HG02970 (cell line): ENCODE results near the gene NANOS3.

Source experiments
- ATAC-seq: cut with Tn5 transposase; IDR thresholded peaks from one replicate; pipeline ENCODE4 v1.9.1; 2021; ENCODE audit warnings: mild to moderate bottlenecking, moderate library complexity, moderate number of reproducible peaks; ENCODE audit not compliant: unreplicated experiment, low FRiP score

NANOS3 gene

GRCh38 chr19:13882836-13883235, 5.9 kb downstream of the NANOS3 start:
- ATAC-seq, result no peak

GRCh38 chr19:13883516-13884064, 6.7 kb downstream of the NANOS3 start:
- ATAC-seq, result no peak

DNA sequence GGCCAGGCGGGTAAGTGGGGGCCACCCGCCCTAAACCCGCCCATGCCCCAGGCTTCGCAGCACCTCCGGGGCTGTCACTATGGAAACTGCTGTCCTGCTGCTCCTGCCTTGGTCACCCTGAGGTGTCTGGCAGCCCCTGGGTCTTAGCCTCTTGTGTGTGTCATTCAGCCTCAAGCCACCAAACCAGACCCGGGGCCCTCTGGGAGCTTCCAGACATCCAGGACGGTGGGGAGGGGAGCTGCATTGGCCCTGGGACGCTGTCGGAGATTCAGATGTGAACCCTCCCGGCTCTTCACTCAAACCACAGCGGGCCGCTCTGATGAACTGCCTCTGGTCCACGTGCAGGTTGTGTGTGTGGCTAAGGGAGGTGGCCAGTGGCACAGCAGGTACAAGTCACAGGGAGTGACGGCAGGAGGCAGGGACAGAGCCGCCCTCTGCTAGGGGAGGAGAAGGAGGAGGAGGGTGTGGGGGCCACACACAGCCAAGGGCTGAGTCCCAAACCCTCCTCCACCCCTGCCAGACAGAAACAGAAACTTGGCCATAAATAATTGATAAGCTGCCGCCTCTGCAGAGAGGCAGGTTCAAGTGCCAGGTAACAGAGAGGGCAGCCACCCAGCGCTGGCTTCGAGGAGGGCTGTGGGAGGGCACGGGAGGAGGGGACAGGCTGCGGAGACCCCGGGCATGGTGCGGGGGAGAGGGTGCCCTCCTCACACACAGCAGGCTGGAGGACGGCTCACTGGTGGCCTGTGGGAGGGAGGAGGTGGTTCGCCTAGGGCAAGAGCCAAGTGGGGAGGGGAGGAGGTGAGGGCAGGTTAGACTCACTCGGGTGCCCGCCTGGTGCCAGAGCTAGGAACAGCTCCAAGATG, 8.0 kb downstream of the NANOS3 start:
- ATAC-seq, result no peak

GRCh38 chr19:13885826-13886365, 9.0 kb downstream of the NANOS3 start:
- no peak for ATAC-seq

DNA sequence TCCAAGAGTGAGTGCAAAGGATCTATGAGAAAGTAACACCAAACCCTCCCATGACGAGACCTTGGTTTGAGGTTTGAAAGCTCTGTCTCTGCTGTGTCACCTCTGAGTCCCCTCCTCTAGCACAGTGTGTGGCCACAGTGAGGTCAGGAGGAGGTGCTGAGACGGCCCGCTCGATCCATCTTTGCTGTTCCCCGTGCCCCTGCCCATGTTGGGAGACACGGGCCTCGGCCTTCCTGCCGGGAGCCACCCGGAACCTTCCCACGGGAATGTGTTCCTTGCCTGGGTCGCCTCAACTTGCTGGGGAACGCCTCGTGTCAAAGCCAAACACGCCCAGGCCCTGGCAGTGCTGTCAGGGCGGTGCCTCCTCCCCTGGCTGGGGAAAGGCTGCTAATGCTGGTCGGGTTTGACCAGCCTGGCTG, 10.1 kb downstream of the NANOS3 start:
- no peak for ATAC-seq

DNA sequence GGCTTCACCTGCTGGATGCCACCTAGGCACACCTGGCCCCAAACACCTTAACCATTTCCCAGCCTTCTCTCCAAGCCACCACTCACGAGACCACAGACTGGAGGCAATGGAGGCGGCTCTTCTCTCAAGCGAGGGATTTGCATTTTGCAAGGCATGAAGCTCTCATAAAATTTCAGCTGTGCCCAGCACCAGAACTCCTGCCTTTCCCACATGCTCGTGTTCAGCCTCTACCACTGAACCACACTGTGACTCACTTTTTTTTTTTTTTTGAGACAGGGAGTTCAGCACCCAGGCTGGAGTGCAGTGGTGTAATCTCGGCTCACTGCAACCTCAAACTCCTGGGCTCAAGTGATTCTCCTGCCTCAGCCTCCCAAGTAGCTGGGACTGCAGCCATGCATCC, 10.6 kb downstream of the NANOS3 start:
- no peak for ATAC-seq

GRCh38 chr19:13888281-13888680, 11.3 kb downstream of the NANOS3 start:
- no peak for ATAC-seq

DNA sequence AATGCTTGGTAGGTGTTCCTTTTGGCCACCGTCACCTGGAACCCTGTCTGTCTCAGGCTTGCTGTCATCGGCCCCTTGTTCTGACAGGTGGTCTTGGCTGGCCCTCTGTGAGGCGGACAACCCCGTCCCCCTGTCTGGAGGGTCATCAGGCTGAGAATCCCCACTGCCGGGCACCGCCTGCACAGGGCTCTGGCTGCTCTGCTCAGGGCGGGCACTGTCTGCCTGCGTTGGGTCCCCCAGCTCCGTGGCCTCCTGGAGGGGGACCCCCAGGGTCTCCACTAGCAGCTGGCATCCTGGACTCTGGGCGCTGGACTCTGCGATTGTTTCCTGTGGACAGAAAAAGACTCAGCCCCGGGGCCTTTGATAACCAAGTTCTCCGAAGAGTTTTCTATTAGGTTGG, 13.2 kb downstream of the NANOS3 start:
- ATAC-seq, result no peak

DNA sequence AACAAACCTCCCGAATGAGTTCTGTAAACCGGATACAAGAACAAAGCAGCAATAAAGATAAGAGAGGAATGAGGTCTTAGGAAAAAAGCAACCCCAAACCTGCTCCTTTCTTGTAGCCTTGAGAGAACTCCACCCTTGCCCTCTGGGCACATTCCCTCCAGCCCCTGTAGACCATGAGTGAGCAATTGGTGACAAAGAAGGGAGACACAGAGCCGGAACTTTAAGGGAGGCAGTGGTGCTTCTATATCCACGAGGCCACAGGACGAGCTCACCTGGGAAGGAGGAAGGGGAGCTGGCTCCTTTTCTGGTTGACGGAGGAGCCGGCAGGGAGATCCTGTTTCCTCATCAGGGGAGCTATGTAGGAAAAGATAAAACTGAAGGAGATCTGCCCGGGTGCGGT, 15.9 kb downstream of the NANOS3 start:
- ATAC-seq, result no peak

DNA sequence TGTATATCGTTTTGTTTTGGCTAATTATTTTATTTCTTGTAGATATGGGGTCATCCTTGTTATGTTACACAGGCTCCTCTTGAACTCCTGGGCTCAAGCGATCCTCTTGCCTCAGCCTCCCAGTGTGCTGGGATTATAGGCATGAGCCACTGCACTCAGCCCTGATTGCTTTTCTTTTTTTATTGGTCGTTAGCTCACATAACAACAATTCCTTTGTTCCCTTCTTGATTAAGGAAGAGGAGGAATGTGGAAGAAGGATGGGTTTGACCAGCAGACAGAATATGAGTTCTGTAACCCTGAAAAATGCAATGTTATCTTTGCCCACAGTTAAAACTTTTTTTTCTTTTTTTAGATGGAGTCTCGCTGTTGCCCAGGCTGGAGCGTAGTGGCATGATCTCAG, 17.6 kb downstream of the NANOS3 start:
- no peak for ATAC-seq

DNA sequence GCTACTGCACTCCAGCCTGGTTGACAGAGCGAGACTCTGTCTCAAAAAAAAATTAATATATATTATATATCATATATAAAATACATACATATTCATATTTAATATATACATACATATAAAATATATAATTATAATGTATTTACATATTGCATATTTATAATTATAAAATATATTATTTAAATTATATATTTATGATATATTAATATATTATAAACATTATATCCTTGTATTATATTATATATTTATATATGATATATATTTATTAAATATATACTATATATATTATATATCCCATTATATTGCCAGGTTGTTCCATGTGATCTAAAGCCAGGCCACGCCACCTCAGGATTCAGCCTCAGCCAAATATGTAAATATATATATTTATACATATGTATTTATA, 19.3 kb downstream of the NANOS3 start:
- ATAC-seq, result no peak

GRCh38 chr19:13899393-13899792, 22.5 kb downstream of the NANOS3 start:
- no peak for ATAC-seq

DNA sequence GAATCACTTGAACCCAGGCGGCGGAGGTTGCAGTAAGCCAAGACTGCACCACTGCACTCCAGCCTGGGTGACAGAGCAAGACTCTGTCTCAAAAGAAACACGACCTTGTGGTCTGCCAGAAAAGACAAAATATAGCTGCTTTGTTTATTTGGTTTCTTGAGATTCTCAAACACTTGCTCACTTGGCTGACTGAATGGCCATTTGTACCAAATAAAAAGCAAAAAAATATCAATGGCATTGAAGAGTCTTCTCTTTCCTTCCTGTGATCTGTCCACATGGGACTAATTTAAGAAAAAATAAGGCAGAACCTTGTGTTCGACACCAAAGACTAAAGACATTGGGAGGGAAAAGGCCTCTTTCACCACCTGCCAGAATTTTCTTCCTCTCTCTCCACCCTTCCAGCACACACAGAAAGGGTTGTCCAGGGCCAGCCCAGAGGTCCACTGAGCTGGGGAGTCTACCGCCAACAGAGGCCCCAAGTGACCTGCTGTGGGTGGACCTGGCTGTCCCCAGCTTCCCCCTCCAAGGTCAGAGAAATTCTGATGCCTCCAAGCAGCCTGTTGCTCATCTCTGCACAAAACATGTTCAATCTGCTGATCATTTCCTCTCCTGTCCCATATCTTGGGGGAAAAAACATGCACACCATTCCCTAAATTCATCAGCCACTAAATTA, 23.1 kb downstream of the NANOS3 start:
- ATAC-seq, result no peak

DNA sequence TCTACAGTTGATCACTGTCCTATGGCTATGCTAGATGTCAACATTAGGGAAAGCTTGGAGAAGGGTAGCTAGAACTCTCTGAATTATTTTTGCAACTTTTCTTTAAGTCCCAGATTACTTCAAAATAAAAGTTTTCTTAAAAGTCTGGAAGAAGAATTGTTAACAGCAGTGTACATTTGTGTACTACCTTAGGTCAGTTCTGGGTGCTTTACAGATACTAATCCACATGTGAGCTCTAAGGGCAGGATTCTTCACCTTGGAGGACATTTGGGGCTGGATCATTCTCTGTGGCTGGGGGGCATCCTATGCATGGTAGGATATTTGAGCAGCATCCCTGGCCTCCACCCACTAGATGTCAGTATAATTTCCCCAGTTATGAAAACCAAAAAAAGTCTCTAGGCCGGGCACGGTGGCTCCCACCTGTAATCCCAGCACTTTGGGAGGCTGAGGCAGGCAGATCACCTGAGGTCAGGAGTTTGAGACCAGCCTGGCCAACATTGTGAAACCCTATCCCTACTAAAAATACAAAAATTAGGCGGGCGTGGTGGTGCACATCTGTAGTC, 26.1 kb downstream of the NANOS3 start:
- ATAC-seq, result no peak

DNA sequence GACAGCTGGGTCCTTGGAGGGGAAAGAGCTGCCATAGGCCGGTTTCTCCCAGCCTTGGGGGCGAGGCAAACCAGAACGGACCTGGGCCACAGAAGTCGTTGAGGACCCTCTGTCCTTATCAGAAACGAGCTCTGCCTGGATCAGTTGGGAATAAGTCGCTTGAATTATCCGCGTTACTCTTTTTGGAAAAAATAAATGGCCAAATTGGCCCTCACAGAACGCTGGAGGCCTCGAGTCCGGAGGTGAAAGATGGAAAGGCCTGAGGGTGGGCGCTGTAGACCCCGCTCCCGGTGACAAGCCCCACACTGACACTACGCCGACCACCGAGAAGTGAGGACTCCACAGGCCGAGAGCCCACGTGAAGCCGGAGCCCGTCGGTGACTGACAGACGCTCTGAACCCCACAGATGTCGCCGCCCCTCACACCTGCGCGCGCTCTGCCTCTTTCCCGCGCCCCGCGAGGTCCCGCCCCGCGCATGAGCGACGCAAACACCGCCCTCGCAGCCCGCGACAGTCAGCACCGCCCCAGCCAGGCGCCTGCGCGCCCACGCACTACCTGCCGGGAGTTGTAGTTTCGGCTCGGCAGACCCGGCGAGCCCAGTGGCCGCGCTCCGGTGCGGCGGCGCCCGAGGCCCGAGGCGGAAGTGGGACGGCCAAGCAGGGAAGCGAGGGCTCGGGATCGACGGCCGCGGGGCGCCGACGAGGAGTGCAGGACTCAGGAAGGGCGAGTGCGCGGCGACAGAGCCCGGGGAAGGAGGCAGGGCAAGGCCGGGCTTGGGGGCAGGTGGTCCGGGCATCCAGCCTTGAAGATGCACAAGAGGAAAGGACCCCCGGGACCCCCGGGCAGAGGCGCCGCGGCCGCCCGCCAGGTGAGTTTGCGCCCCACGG, 28.9 kb downstream of the NANOS3 start, which contains the start of the genes BRME1 and CC2D1A:
BRME1 (minus strand) TSS at position 484 of the 887 bp plus-strand sequence. CDS start 1,225 bp downstream, outside the sequence.
CC2D1A (plus strand) TSS at position 568 of the 887 bp plus-strand sequence; CDS start at position 809, 241 bp downstream.
- ATAC-seq, result peak; percentile 82

GRCh38 chr19:13906521-13906904, 29.6 kb downstream of the NANOS3 start:
- ATAC-seq, result no peak

DNA sequence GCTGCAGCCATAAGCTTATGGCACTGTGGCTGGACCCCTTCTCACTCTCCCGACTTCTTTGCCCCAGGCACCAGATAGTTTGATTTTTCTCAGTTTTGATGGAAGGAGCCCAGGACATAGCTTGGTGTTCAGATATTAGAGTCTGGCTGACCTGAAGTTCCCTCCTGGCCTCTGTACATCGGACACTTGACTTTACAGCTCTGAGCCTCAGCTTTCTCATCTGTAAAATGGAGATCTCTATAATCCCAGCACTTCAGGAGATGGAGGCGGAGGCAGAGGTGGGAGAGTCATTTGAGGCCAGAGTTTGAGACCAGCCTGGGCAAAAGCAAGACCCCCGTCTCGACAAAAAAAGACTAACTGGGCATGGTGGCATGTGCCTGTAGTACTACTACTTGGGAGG, 30.0 kb downstream of the NANOS3 start:
- no peak for ATAC-seq

DNA sequence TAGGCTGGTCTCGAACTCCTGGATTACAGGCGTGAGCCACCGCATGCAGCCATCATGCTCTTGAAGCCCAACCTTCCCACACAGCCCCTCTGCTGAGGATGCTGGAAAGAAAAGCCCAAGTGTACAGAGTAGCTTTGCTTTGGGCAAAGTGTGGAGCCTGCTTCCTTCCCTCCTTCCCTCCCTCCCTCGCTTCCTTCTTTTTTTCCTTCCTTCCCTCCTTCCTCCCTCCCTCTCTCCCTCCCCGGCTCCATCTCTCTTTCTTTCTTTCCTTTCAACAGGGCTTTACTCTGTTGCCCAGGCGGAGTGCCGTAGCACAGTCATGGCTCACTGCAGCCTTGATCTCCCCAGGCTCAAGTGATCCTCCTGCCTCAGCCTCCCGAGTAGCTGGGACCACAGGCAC, 31.7 kb downstream of the NANOS3 start:
- ATAC-seq, result no peak

- no peak for ATAC-seq
Observed at GRCh38 chr19:13909430-13909829, 32.5 kb downstream of the NANOS3 start.

GRCh38 chr19:13913352-13913751, 36.4 kb downstream of the NANOS3 start:
- no peak for ATAC-seq
